Lower lobe of right lung (tissue), 2 donors: ENCODE data around the gene FGF5. TPM values are rescaled to one million over a fixed set of nuclear protein-coding genes. Genes with fewer than 3 reads are reported as not detected.

Experiments used
- ATAC-seq, 2 donors: fragments of 200-7000 bp; cut with Tn5 transposase; one replicate each; pipeline ENCODE4 v1.9.1; 2020 to 2022; ENCODE audit warnings: mild to moderate bottlenecking in 2 of 2, moderate library complexity in 2 of 2
- DNase-seq: peaks from one replicate; pipeline ENCODE4 v3.0.0-alpha.2; 2020
- H3K27ac ChIP-seq: fragments of 200-600 bp; one replicate; pipeline ENCODE4 v1.8.0; 2022
- H3K27me3 ChIP-seq: fragments of 200-600 bp; one replicate; pipeline ENCODE4 v1.8.0; 2022; ENCODE audit warnings: low read depth
- H3K36me3 ChIP-seq: fragments of 200-600 bp; one replicate; pipeline ENCODE4 v1.8.0; 2022; ENCODE audit warnings: mild to moderate bottlenecking
- H3K4me1 ChIP-seq: fragments of 200-600 bp; one replicate; pipeline ENCODE4 v1.8.0; 2022
- H3K4me3 ChIP-seq: fragments of 200-600 bp; one replicate; pipeline ENCODE4 v1.8.0; 2022; ENCODE audit warnings: mild to moderate bottlenecking
- H3K9me3 ChIP-seq: fragments of 200-600 bp; one replicate; pipeline ENCODE4 v1.8.0; 2022
- intact Hi-C: fragments of 100-400 bp; cut with DNase I; formaldehyde crosslinking; loops from one replicate; pipeline ENCODE4 v1.11.0; 2022
- total RNA-seq: library from RNA; stranded (reverse); fragmentation: NEBNext Ultra II Directional; extraction: Animal tissue kit (Norgen Biotek cat#: 25700); gene quantifications from one replicate; pipeline ENCODE4 v1.2.1, GENCODE V29; 2021
- TF ChIP-seq, protein P1 (sequence below): fragments of 200-600 bp; IDR thresholded peaks from one replicate; pipeline ENCODE4 v1.8.0; 2022; ENCODE audit warnings: antibody characterized with exemption, mild to moderate bottlenecking
- donor health status: DM: no; HTN: yes; CAD: no; lungs with severe emphysema.

The FGF5 gene
- total RNA-seq, 1 donor from 2014 or later = not detected

DNA sequence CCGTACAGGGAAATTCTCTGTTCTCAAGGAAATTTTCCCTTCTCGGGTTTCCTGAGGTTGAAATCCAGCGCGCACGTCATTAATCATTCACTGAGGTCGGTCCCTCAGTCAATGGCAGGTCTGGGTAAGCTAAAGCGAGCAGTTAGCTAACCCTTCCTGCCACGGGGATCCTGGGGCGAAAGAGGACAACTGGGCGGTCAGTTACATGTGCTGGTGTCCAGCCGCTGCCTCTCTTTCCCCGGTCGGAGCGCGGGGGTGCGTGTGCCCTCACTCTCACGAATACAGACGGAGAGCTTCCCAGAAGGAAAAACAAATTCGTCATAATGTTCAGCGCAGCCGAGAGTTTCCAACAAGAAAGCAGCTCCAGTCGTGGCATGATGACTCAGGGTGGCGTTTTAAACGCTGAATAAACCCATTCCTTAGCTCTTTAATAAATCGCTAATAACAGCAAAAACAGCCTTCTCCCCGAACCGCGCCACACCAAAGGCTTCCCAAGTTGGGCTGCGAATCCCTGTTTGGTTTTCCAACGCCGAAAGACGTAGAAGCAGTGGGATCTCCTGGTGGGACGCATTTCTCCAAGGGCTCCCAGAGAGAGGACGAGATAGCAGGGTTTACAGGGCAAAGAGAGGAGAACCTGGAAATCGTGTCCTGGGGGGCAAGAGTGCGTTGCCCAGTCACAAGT, 752 bp upstream of the FGF5 start:
- peak overlapping the region; percentile 43 for H3K4me3 ChIP-seq
- peaks cover 65% of the 10 kb centered on the region for H3K27me3 ChIP-seq
- no peaks in the 10 kb centered on the region for H3K36me3 ChIP-seq
- no peaks in the 10 kb centered on the region for H3K9me3 ChIP-seq
- H3K27ac ChIP-seq = no peak overlapping the region
- H3K4me1 ChIP-seq = peaks cover 20% of the 10 kb centered on the region
- DNase-seq (no peak), ATAC-seq (peak in 1 of 2 donors; percentile 13)
- intact Hi-C loops = no loop called here
- TF ChIP-seq, protein P1, sequence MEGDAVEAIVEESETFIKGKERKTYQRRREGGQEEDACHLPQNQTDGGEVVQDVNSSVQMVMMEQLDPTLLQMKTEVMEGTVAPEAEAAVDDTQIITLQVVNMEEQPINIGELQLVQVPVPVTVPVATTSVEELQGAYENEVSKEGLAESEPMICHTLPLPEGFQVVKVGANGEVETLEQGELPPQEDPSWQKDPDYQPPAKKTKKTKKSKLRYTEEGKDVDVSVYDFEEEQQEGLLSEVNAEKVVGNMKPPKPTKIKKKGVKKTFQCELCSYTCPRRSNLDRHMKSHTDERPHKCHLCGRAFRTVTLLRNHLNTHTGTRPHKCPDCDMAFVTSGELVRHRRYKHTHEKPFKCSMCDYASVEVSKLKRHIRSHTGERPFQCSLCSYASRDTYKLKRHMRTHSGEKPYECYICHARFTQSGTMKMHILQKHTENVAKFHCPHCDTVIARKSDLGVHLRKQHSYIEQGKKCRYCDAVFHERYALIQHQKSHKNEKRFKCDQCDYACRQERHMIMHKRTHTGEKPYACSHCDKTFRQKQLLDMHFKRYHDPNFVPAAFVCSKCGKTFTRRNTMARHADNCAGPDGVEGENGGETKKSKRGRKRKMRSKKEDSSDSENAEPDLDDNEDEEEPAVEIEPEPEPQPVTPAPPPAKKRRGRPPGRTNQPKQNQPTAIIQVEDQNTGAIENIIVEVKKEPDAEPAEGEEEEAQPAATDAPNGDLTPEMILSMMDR = no peak

DNA sequence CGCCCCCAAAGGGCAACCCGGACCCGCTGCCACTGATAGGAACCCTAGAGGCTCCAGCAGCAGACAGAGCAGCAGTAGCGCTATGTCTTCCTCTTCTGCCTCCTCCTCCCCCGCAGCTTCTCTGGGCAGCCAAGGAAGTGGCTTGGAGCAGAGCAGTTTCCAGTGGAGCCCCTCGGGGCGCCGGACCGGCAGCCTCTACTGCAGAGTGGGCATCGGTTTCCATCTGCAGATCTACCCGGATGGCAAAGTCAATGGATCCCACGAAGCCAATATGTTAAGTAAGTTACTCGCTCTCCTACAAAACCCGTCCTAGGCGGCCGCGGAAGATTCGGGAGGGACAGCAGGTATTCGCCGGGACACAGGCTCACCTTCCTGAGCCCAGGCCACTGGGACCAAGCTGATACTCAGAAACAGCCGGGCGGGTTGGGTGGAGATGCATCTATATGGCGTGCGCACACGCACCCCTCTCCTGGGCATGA, 477 bp downstream of the FGF5 start:
- Histone ChIP-seq H3K4me1 (peaks cover 20% of the 10 kb centered on the region), H3K27me3 (peaks cover 66% of the 10 kb centered on the region), H3K4me3 (peak overlapping the region; percentile 43), H3K9me3 (no peaks in the 10 kb centered on the region), H3K36me3 (no peaks in the 10 kb centered on the region), H3K27ac (no peak overlapping the region)
- DNase-seq (no peak), ATAC-seq (peak; percentile 39 to 47)
- intact Hi-C loops = no loop called here
- TF ChIP-seq, protein P1 = no peak

DNA sequence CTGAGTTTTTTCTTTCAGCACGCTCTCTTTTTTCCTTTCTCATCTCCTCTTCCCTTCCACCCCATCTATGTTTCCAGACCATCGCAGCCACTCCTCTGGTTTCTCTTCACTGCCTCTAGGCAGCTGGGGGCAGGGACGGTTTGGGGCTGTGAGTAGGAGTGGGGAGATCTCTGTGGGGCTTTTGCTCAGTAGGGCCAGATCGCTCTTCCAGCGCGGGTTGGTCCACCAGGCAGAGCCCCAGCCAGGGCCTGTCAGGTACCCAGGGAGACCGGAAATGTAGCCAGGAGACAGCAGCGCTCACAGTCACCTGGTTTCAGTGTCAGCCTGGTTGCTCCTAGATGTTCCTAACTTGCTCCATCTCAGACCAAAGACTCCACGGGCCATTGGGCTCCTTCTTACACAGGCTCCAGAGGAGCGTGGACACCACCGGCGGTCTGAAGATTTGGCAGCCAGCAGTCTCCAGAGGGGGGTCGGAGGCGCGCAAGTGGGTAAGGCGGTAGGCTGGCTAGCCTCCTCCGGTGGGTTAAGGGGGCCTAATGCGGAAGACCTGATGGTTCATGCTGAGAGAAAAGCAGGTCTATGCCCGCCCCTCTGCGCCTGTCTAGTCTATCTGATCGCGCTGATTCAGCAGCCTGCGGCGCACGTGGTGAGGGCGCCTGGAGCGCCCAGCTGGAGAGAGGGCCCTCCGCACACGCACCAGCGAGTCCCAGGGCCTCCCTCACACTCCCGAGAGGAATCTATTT, 1.8 kb downstream of the FGF5 start:
- Histone ChIP-seq H3K4me3 (no peak overlapping the region), H3K27me3 (peaks cover 65% of the 10 kb centered on the region), H3K4me1 (peaks cover 20% of the 10 kb centered on the region), H3K36me3 (no peaks in the 10 kb centered on the region), H3K27ac (no peak overlapping the region), H3K9me3 (no peaks in the 10 kb centered on the region)
- TF ChIP-seq, protein P1 = no peak
- DNase-seq (no peak), ATAC-seq (no peak)
- intact Hi-C loops = no loop called here

DNA sequence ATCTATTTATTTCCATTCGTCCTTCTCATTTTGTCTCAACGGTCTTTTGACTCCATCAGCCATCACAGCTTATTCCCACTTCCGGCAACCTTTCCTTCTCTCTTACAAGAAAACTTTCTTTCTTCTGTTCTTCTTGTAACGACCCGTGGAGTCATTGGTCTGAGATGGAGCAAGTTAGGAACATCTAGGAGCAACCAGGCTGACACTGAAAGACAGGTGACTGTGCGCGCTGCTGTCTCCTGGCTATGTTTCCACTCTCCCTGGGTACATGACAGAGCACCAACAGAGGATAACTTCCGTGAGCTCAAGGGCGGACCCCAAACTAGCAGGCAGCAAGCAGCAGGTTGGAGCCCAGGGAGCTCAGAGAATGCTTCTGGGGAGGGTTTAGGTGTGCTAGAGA, 2.5 kb downstream of the FGF5 start:
- no peak overlapping the region for H3K27ac ChIP-seq
- H3K9me3 ChIP-seq = no peaks in the 10 kb centered on the region
- peaks cover 20% of the 10 kb centered on the region for H3K4me1 ChIP-seq
- intact Hi-C loops = no loop called here
- DNase-seq = no peak
- H3K36me3 ChIP-seq = no peaks in the 10 kb centered on the region
- H3K27me3 ChIP-seq = peaks cover 59% of the 10 kb centered on the region
- H3K4me3 ChIP-seq = no peak overlapping the region
- ATAC-seq = no peak
- TF ChIP-seq, protein P1 = no peak

DNA sequence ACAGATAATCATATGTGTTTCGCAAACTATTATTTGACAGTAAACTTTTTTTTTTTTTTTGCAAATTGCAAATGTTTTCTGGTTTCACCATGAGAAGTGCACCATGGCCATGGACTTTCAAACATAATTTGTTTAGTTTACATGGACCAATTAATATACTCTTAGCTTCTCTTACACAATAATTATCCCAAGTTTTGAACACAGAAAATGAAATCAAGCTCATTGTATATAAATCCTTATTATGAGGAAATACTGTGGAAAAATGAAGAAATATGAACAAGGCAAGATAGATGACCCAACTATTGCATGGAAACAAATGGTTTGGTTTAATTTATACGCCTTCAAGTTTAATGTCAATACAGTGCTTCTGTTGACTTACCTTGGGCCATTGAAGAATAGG, 3.9 kb downstream of the FGF5 start:
- no peak for DNase-seq
- TF ChIP-seq, protein P1 = no peak
- H3K4me1 ChIP-seq = peaks cover 20% of the 10 kb centered on the region
- H3K9me3 ChIP-seq = no peaks in the 10 kb centered on the region
- H3K27ac ChIP-seq = no peak overlapping the region
- intact Hi-C loops = no loop called here
- H3K4me3 ChIP-seq = no peak overlapping the region
- peaks cover 45% of the 10 kb centered on the region for H3K27me3 ChIP-seq
- no peaks in the 10 kb centered on the region for H3K36me3 ChIP-seq
- ATAC-seq = no peak
